ENCODE measurements around the gene USP40. TPM values are rescaled to one million over a fixed set of nuclear protein-coding genes. Genes with fewer than 3 reads are reported as not detected.

USP40 gene
- total and polyA plus RNA-seq, 2 of the 8 experiments (the other 6 are each of a cell fraction or from before 2014, with no cell fraction given), result 12.0 to 15.7 TPM

DNA sequence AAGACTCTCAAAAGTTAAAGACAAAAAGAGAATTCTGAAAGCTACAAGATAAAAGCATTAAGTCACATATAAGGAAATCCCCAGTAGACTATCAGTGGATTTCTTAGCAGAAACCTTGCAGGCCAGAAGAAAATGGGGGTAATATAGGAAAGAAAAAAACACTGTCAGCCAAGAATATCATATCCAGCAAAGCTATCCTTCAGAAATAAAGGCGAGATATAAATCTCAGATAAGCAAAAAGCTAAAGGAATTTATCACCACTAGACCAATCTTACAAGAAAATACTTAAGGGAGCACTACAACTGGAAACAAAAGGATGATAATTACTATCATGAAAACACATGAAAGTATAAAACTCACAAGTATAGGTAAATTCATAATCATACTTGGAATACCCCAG lies 63.1 kb downstream of the USP40 start (continued):
- TF ChIP-seq, protein P1, sequence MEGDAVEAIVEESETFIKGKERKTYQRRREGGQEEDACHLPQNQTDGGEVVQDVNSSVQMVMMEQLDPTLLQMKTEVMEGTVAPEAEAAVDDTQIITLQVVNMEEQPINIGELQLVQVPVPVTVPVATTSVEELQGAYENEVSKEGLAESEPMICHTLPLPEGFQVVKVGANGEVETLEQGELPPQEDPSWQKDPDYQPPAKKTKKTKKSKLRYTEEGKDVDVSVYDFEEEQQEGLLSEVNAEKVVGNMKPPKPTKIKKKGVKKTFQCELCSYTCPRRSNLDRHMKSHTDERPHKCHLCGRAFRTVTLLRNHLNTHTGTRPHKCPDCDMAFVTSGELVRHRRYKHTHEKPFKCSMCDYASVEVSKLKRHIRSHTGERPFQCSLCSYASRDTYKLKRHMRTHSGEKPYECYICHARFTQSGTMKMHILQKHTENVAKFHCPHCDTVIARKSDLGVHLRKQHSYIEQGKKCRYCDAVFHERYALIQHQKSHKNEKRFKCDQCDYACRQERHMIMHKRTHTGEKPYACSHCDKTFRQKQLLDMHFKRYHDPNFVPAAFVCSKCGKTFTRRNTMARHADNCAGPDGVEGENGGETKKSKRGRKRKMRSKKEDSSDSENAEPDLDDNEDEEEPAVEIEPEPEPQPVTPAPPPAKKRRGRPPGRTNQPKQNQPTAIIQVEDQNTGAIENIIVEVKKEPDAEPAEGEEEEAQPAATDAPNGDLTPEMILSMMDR (IDR thresholded peaks at IDR 0.05; ENCODE audit: control extremely low read depth in 1 of 3, insufficient read depth in 1 of 3, low read depth in 1 of 3, low read length in 3 of 3), result no peak
